Tibial nerve (tissue), 4 donors: ENCODE data around the gene ARID4B. TPM values are rescaled to one million over a fixed set of nuclear protein-coding genes. Genes with fewer than 3 reads are reported as not detected.

ENCODE experiments used
- DNase-seq, 2 donors: peaks; one replicate each; pipeline ENCODE4 v3.0.0-alpha.2; 2019; ENCODE audit warnings: low spot score in 2 of 2
- H3K27ac ChIP-seq, 4 donors: fragments of 200-600 bp; sonication (generic) in 3 of 4; one replicate each; pipeline ENCODE4 v1.5.1; 2017 to 2019; ENCODE audit warnings: mild to moderate bottlenecking in 1 of 4
- H3K27me3 ChIP-seq, 2 donors: fragments of 200-600 bp; sonication (generic) in 1 of 2; one replicate each; pipeline versions ENCODE4 v1.5.1 to v1.6.0; 2017 to 2019
- H3K36me3 ChIP-seq, 3 donors: fragments of 200-600 bp; sonication (generic); one replicate each; pipeline ENCODE4 v1.5.1; 2018 to 2019
- H3K4me1 ChIP-seq, 4 donors: fragments of 200-600 bp; sonication (generic) in 3 of 4; one replicate each; pipeline ENCODE4 v1.5.1; 2017 to 2019
- H3K4me3 ChIP-seq, 4 donors: fragments of 200-600 bp; sonication (generic) in 3 of 4; one replicate each; pipeline ENCODE4 v1.5.1; 2017 to 2019; ENCODE audit warnings: mild to moderate bottlenecking in 1 of 4, moderate library complexity in 1 of 4
- H3K9me3 ChIP-seq, 4 donors: fragments of 200-600 bp; sonication (generic) in 3 of 4; one replicate each; pipeline ENCODE4 v1.5.1; 2017 to 2019
- EP300 ChIP-seq, 2 donors: sonication (generic); formaldehyde crosslinking; IDR thresholded peaks; one replicate each; pipeline ENCODE4 v1.6.1; 2017; ENCODE audit warnings: antibody characterized with exemption in 2 of 2, mild to moderate bottlenecking in 1 of 2
- POLR2A ChIP-seq, 2 donors: fragments of 450-650 bp; IDR thresholded peaks; one replicate each; pipeline ENCODE4 v1.6.1; 2017; ENCODE audit warnings: antibody characterized with exemption in 2 of 2, mild to moderate bottlenecking in 2 of 2, moderate library complexity in 2 of 2
- WGBS, 2 donors: methylation state at CpG; one replicate each; pipeline ENCODE4 v1.1.5; 2018; 5-methylcytosine and 5-hydroxymethylcytosine counted together
- total RNA-seq, 4 donors: library from RNA; depleted of rRNA; stranded (reverse); fragments of >200 nt; gene quantifications; one replicate each; pipeline ENCODE4 v1.1.0, GENCODE V29; 2016
- TF ChIP-seq, protein P1 (sequence below), 5 experiments: fragments of 200-600 bp in 3 of 5; fragments of 450-650 bp in 2 of 5; sonication (generic) in 3 of 5; IDR thresholded peaks; one replicate each; pipeline ENCODE4 v1.5.1; 2016 to 2019; ENCODE audit warnings: antibody characterized with exemption in 5 of 5, mild to moderate bottlenecking in 3 of 5, moderate library complexity in 2 of 5

Gene ARID4B
- total RNA-seq, 4 donors from 2014 or later: 41.6 to 58.8 (median 46.8) TPM

GRCh38 chr1:235158680-235159079, 169.3 kb downstream of the ARID4B start:
- Histone ChIP-seq H3K4me1 (peaks cover 0 to 48% (median 6%) of the 10 kb centered on the region in 4 donors), H3K9me3 (no peaks in the 10 kb centered on the region), H3K4me3 (no peak overlapping the region), H3K27me3 (no peaks in the 10 kb centered on the region), H3K36me3 (peaks cover 0 to 49% (median 2%) of the 10 kb centered on the region in 3 donors), H3K27ac (no peak overlapping the region)
- DNase-seq: no peak
- TF ChIP-seq POLR2A (IDR thresholded peaks at IDR 0.05) (no peak), EP300 (IDR thresholded peaks at IDR 0.05) (no peak)
- TF ChIP-seq, protein P1, sequence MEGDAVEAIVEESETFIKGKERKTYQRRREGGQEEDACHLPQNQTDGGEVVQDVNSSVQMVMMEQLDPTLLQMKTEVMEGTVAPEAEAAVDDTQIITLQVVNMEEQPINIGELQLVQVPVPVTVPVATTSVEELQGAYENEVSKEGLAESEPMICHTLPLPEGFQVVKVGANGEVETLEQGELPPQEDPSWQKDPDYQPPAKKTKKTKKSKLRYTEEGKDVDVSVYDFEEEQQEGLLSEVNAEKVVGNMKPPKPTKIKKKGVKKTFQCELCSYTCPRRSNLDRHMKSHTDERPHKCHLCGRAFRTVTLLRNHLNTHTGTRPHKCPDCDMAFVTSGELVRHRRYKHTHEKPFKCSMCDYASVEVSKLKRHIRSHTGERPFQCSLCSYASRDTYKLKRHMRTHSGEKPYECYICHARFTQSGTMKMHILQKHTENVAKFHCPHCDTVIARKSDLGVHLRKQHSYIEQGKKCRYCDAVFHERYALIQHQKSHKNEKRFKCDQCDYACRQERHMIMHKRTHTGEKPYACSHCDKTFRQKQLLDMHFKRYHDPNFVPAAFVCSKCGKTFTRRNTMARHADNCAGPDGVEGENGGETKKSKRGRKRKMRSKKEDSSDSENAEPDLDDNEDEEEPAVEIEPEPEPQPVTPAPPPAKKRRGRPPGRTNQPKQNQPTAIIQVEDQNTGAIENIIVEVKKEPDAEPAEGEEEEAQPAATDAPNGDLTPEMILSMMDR (IDR thresholded peaks at IDR 0.05): no peak
- WGBS, 2 donors: 94 to 97% methylated on average over 6 of the region's 6 CpGs

- WGBS, 2 donors: 92% methylated on average over 4 of the region's 4 CpGs
- Histone ChIP-seq H3K27ac (no peak overlapping the region), H3K4me1 (peaks cover 0 to 48% (median 6%) of the 10 kb centered on the region in 4 donors), H3K36me3 (peaks cover 3 to 64% (median 7%) of the 10 kb centered on the region in 3 donors), H3K27me3 (no peaks in the 10 kb centered on the region), H3K9me3 (no peaks in the 10 kb centered on the region), H3K4me3 (no peak overlapping the region)
- no peak for DNase-seq
- TF ChIP-seq EP300 (IDR thresholded peaks at IDR 0.05) (no peak), POLR2A (IDR thresholded peaks at IDR 0.05) (no peak)
- TF ChIP-seq, protein P1 (IDR thresholded peaks at IDR 0.05): no peak
Measured at GRCh38 chr1:235157150-235157549, 170.8 kb downstream of the ARID4B start.

- no peak overlapping the region for H3K27ac ChIP-seq
- 85 to 87% methylated on average over 4 of the region's 4 CpGs for WGBS, 2 donors
- peaks cover 3 to 68% (median 8%) of the 10 kb centered on the region in 3 donors for H3K36me3 ChIP-seq
- peaks cover 0 to 48% (median 5%) of the 10 kb centered on the region in 4 donors for H3K4me1 ChIP-seq
- H3K27me3 ChIP-seq: no peaks in the 10 kb centered on the region
- no peak overlapping the region for H3K4me3 ChIP-seq
- no peak for DNase-seq
- TF ChIP-seq, protein P1 (IDR thresholded peaks at IDR 0.05): no peak
- TF ChIP-seq EP300 (IDR thresholded peaks at IDR 0.05) (no peak), POLR2A (IDR thresholded peaks at IDR 0.05) (no peak)
- H3K9me3 ChIP-seq: no peaks in the 10 kb centered on the region
Measured at GRCh38 chr1:235156740-235157139, 171.2 kb downstream of the ARID4B start.

DNA sequence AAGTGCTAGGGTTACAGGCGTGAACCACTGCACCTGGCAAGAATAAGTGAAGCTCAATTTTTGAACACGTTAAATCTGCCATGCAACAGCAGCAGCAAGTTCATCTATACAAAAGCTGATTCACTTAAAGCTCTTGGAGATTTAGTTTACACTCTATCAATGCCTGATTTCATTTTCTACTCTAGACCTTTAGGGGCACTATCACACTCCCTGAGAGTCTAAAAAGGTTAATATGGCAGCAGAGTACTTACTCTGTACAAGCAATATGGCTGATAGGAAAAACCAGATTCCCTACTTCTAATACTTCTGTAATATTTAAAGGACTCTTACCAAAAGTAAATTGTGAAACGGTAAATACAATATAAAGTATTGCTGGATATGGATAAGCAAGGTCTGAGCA, 171.7 kb downstream of the ARID4B start:
- Histone ChIP-seq H3K36me3 (peaks cover 3 to 73% (median 12%) of the 10 kb centered on the region in 3 donors), H3K9me3 (no peaks in the 10 kb centered on the region), H3K4me3 (no peak overlapping the region), H3K4me1 (peaks cover 0 to 48% (median 4%) of the 10 kb centered on the region in 4 donors), H3K27ac (no peak overlapping the region), H3K27me3 (no peaks in the 10 kb centered on the region)
- DNase-seq: no peak
- 90 to 94% methylated on average over 3 of the region's 3 CpGs for WGBS, 2 donors
- TF ChIP-seq POLR2A (IDR thresholded peaks at IDR 0.05) (no peak), EP300 (IDR thresholded peaks at IDR 0.05) (no peak)
- TF ChIP-seq, protein P1 (IDR thresholded peaks at IDR 0.05): no peak

GRCh38 chr1:235152235-235152634, 175.7 kb downstream of the ARID4B start:
- no peak for DNase-seq
- TF ChIP-seq POLR2A (IDR thresholded peaks at IDR 0.05) (no peak), EP300 (IDR thresholded peaks at IDR 0.05) (no peak)
- TF ChIP-seq, protein P1 (IDR thresholded peaks at IDR 0.05): no peak

More at GRCh38 chr1:235152235-235152634, 175.7 kb downstream of the ARID4B start:
- Histone ChIP-seq H3K27me3 (no peaks in the 10 kb centered on the region), H3K9me3 (no peaks in the 10 kb centered on the region), H3K27ac (no peak overlapping the region), H3K36me3 (peaks cover 3 to 96% (median 27%) of the 10 kb centered on the region in 3 donors), H3K4me1 (peaks cover 0 to 19% (median 3%) of the 10 kb centered on the region in 4 donors), H3K4me3 (no peak overlapping the region)
